MG63 (cell line): ENCODE results near the gene FN1. TPM values are rescaled to one million over a fixed set of nuclear protein-coding genes. Genes with fewer than 3 reads are reported as not detected.
A peak's percentile ranks its signal among the peaks of the same experiment; 100 is the strongest.
"Not testable (repeated sequence)": the region's sequence is repeated elsewhere in the genome, so short reads cannot be mapped to it uniquely, and the experiment has no call there.

Experiments
- DNase-seq: peaks from one replicate; pipeline ENCODE4 v3.0.0-alpha.2; 2020
- H3K27me3 ChIP-seq: fragments of 250-450 bp; sonication (Bioruptor Pico); 2 replicates; pipeline ENCODE4 v1.5.1; 2020; ENCODE audit warnings: mild to moderate bottlenecking, moderate library complexity
- H3K36me3 ChIP-seq: fragments of 250-450 bp; sonication (Bioruptor Pico); 2 replicates; pipeline ENCODE4 v1.5.1; 2020; ENCODE audit warnings: mild to moderate bottlenecking, moderate library complexity
- H3K4me3 ChIP-seq: fragments of 250-450 bp; sonication (Bioruptor Pico); 2 replicates; pipeline ENCODE4 v1.5.1; 2020; ENCODE audit warnings: mild to moderate bottlenecking, moderate library complexity
- H3K9me3 ChIP-seq: fragments of 250-450 bp; sonication (Bioruptor Pico); 2 replicates; pipeline ENCODE4 v1.5.1; 2020; ENCODE audit warnings: mild to moderate bottlenecking, moderate library complexity
- total RNA-seq: library from RNA; depleted of rRNA; stranded (reverse); fragments of >200 nt; shearing (Covaris generic); gene quantifications from 2 replicates; pipeline ENCODE4 v1.2.3, GENCODE V29; 2014; ENCODE audit warnings: low replicate concordance; rRNA removed

FN1 gene
- total RNA-seq, 1 experiment from 2014 or later, result 453 TPM

DNA sequence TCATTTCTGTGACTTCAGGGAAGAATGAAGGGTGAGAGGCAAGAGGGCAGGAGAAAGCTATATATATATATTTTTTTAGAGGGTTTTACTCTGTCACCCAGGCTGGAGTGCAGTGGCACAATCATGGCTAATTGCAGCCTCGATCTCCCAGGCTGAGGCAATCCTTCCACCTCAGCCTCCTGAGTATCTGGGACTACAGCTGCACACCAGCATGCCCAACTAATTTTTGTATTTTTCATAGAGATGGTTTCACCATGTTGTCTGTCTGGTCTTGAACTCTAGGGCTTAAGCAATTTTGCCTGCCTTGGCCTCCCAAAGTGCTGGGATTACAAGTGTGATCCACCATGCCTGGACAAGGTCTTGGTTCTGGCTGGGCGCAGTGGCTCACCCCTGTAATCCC, 120.6 kb downstream of the FN1 start:
- Histone ChIP-seq H3K27me3 (no peaks in the 10 kb centered on the region), H3K36me3 (peaks cover 68% of the 10 kb centered on the region), H3K9me3 (no peaks in the 10 kb centered on the region), H3K4me3 (no peak overlapping the region)
- no peak for DNase-seq

DNA sequence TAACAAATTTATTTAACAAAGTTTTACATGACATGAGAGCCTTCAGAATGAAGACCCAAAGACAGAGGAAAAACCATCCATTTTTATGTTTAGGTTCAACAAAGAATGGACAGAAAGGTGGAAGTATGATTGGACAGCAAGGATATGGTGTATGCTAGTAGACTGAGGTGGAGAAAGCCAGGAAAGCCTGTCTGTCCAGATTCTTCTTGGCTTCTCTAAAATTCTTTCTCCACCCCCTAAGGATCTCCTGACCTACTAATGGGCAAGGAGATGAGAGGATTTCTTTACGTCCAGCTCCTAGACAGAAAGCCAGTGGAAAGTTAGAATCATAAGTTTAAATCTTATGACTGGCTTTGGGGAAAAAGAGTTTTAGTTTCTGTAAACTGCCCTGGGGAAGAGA, 121.0 kb downstream of the FN1 start:
- H3K36me3 ChIP-seq, result peaks cover 64% of the 10 kb centered on the region
- no peak overlapping the region for H3K4me3 ChIP-seq
- H3K27me3 ChIP-seq, result no peaks in the 10 kb centered on the region
- no peak for DNase-seq
- H3K9me3 ChIP-seq, result no peaks in the 10 kb centered on the region

DNA sequence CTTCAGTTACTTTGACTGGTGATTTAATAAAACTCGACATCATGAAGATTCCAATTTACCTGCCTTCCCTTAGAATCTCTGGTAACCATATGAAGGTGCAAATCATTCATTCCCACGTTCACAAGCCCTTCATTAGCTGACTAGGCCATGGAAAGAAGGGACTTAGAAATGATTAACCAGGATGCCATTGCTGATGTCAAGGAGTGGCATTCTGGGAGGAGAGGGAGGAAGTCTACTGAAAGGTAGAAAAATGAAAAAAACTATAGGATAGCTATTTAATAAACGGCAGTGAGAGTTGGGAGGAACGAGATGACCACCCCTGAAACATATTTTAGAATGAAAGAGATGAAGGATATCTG, 122.6 kb downstream of the FN1 start:
- peaks cover 50% of the 10 kb centered on the region for H3K36me3 ChIP-seq
- H3K27me3 ChIP-seq, result no peaks in the 10 kb centered on the region
- peak overlapping the region; percentile 66 for H3K4me3 ChIP-seq
- no peak for DNase-seq
- H3K9me3 ChIP-seq, result no peaks in the 10 kb centered on the region

DNA sequence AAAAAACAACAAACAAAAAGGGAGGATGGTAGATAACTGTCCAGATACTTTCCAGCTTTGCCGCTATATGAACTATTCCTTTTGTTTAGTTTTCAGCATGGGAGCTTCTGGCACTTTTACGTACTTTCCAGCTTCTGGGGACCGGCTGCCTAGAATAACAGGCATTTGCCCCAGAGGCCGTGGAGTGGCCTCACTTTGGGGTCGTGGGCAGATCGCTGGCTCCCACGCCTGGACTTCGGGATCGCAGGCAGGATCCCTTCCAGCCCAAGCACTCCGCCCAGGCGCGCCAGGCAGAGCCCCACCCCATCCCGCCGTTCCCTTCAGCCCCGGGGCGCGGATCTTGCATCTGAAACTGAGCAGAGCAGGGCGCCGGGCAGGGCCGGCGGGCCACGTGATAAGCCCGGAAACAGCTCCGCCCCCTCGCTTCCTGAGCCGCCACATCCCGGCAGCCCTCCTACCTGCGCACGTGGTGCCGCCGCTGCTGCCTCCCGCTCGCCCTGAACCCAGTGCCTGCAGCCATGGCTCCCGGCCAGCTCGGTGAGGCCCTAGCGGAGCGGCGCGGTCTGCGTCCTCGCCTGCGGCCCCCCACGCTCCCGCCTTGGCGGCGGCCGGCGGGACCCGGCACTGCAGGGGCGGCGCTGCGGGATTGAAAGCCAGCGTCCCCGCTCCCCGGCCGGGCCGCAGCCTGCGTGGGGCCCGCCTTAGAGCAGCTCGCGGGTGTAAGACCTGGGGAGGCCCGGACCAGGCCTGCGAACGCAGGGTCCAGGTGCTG, 124.1 kb downstream of the FN1 start, which contains the start of gene ATIC:
Gene ATIC (plus strand): TSS at position 435 of the 772 bp plus-strand sequence. CDS start 84 bp downstream, at position 519.
- Histone ChIP-seq H3K4me3 (peak within 1 kb of the TSS; percentile 66), H3K9me3 (no peaks in the 10 kb centered on the region), H3K36me3 (peaks cover 35% of the 10 kb centered on the region), H3K27me3 (no peaks in the 10 kb centered on the region)
- peak; percentile 98 for DNase-seq

DNA sequence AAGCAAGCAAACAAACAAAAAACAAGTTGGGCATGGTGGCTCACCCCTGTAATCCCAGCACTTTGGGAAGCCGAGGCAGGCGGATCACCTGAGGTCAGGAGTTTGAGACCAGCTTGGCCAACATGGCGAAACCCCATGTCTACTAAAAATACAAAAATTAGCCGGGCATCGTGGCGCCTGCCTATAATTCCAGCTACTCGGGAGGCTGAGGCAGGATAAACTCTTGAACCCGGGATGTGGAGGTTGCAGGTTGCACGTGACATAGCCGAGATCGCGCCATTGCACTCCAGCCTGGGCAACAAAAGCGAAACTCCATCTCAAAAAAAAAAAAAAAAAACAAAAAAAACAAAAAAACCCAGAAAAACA, 124.6 kb downstream of the FN1 start:
- Histone ChIP-seq H3K4me3 (peak overlapping the region; percentile 66), H3K36me3 (peaks cover 30% of the 10 kb centered on the region)
- not testable (repeated sequence) for DNase-seq, H3K9me3 ChIP-seq, H3K27me3 ChIP-seq

Other genes starting within 250 kb of the FN1 start
- gene ATIC, start 124.0 kb downstream of the FN1 start, total RNA-seq, result 43.9 and 81.8 TPM in 2 replicates